Measurements from ENCODE around the gene UCHL3. TPM values are rescaled to one million over a fixed set of nuclear protein-coding genes. Genes with fewer than 3 reads are reported as not detected.

The UCHL3 gene
- total RNA-seq, 4 donors from 2014 or later: 3.7 to 16.9 (median 13.7) TPM

DNA sequence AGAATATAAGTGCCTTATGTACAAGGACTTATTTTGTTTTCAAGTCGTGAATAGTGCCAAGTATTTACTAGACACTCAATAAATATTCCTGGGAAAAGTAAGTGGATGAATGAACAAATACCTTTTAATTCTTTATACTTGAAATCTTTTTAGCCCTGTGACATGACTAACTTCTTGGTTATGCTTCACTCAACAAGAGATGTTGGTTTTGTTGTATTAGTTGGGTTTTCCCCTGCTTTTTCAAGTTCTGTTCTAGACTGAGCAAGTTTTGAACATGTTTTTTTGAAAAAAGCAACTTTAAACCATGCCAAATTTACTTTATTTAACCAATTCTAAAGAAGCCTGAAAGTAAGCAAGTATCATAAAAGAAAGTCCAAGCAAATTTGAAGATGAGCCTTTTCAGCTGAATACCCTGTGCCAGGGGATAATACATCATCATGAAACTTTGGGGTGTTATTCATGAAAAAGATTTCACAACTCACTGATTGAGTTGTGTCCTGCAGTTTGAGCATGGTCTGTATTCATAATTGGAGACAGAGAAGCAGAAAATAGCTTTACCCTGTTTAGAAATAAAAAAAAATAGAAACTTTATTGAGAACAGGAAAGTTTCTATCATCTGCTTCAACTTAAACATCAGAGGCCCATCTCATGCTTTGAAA lies 97.7 kb downstream of the UCHL3 start:
- no peaks in the 10 kb centered on the region for H3K27me3 ChIP-seq
- no peaks in the 10 kb centered on the region for H3K4me1 ChIP-seq
- H3K9me3 ChIP-seq: no peaks in the 10 kb centered on the region
- no peak overlapping the region for H3K27ac ChIP-seq
- no peak overlapping the region for H3K4me3 ChIP-seq
- no peaks in the 10 kb centered on the region for H3K36me3 ChIP-seq
- DNase-seq: no peak
- TF ChIP-seq POLR2A (IDR thresholded peaks at IDR 0.05): no peak
- TF ChIP-seq, protein P1, sequence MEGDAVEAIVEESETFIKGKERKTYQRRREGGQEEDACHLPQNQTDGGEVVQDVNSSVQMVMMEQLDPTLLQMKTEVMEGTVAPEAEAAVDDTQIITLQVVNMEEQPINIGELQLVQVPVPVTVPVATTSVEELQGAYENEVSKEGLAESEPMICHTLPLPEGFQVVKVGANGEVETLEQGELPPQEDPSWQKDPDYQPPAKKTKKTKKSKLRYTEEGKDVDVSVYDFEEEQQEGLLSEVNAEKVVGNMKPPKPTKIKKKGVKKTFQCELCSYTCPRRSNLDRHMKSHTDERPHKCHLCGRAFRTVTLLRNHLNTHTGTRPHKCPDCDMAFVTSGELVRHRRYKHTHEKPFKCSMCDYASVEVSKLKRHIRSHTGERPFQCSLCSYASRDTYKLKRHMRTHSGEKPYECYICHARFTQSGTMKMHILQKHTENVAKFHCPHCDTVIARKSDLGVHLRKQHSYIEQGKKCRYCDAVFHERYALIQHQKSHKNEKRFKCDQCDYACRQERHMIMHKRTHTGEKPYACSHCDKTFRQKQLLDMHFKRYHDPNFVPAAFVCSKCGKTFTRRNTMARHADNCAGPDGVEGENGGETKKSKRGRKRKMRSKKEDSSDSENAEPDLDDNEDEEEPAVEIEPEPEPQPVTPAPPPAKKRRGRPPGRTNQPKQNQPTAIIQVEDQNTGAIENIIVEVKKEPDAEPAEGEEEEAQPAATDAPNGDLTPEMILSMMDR (IDR thresholded peaks at IDR 0.05): no peak

DNA sequence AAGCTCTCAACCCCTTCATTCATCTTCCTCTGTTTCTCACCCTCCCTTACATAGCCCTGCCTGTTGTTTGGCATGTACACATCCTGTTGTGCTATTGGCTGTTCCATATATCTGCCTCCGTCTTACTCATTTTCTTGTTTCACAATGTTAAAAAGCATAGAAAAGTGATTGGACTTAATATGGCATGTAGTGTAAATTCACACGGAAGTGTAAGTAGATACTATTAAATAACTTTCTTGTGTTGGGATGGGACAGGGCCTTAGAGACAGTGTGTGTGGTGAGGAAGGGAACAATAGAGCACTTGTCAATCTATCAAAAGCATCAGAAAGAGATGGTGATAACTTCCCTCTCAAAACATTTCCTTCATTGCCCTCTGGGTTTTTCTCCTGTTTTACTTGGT lies 98.9 kb downstream of the UCHL3 start:
- Histone ChIP-seq H3K9me3 (no peaks in the 10 kb centered on the region), H3K4me1 (no peaks in the 10 kb centered on the region), H3K4me3 (no peak overlapping the region), H3K27me3 (no peaks in the 10 kb centered on the region), H3K36me3 (no peaks in the 10 kb centered on the region), H3K27ac (no peak overlapping the region)
- no peak for DNase-seq
- no peak for TF ChIP-seq POLR2A (IDR thresholded peaks at IDR 0.05)
- TF ChIP-seq, protein P1 (IDR thresholded peaks at IDR 0.05): no peak

DNA sequence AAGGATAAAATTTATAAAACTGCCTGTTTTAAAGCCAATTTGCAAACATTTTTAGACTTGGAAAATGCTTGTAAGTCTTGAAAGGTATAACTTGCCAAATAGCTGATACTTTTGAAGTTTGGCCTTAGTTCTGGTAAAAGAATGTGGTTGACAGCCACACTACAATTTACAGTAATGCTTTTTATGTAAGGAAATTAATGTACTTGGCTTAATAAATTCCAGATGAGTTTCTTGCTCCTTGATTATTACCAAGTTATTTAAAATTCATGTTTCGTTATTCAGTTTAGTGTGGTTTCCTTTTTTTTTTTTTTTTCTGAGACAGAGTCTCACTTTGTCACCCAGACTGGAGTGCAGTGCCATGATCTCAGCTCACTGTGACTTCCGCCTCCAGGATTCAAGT lies 101.4 kb downstream of the UCHL3 start:
- H3K4me1 ChIP-seq: no peaks in the 10 kb centered on the region
- no peaks in the 10 kb centered on the region for H3K36me3 ChIP-seq
- no peaks in the 10 kb centered on the region for H3K27me3 ChIP-seq
- H3K27ac ChIP-seq: no peak overlapping the region
- TF ChIP-seq, protein P1 (IDR thresholded peaks at IDR 0.05): no peak
- no peak for TF ChIP-seq POLR2A (IDR thresholded peaks at IDR 0.05)
- no peak for DNase-seq
- no peak overlapping the region for H3K4me3 ChIP-seq
- H3K9me3 ChIP-seq: no peaks in the 10 kb centered on the region

DNA sequence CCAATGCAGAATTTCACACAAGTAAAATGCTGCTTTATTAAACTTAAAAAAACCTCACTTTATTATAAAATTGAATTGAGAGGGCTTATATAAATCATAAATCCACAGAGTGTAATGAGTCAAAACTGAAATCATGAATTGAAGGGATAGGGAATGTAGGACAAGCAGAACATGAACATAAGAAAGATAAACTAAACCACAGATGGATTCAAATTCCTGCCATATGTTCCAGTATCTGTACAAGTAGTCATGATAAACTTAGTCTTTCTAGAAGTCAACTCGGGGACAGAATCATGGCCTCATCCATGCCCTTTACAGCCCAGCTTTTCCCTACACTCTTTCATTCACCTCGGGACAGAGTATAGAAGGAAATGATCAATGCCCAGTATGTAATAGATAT lies 103.1 kb downstream of the UCHL3 start:
- Histone ChIP-seq H3K9me3 (no peaks in the 10 kb centered on the region), H3K27ac (no peak overlapping the region), H3K27me3 (no peaks in the 10 kb centered on the region), H3K36me3 (no peaks in the 10 kb centered on the region), H3K4me1 (no peaks in the 10 kb centered on the region), H3K4me3 (no peak overlapping the region)
- no peak for DNase-seq
- TF ChIP-seq POLR2A (IDR thresholded peaks at IDR 0.05): no peak
- TF ChIP-seq, protein P1 (IDR thresholded peaks at IDR 0.05): no peak

Other genes starting within 250 kb of the UCHL3 start
- gene TBC1D4, start 67.6 kb upstream of the UCHL3 start, total RNA-seq: 10 to 100 TPM; 10.5 to 35.0 (median 33.1) TPM
- 10 to 100 TPM; 32.7 to 56.6 (median 46.0) TPM for gene COMMD6, start 11.9 kb upstream of the UCHL3 start, total RNA-seq
- gene LMO7, start 86.5 kb downstream of the UCHL3 start, total RNA-seq: 100 to 1,000 TPM in 3 of 4 donors, 10 to 100 TPM in 1; 74.3 to 365 (median 327) TPM